GM12864 (cell line): ENCODE measurements around the gene CLEC1A.

Source experiments
- DNase-seq: peaks from one replicate; pipeline ENCODE4 v3.0.0-alpha.2; 2011; ENCODE audit warnings: low read depth
- H3K4me3 ChIP-seq: 2 replicates; pipeline ENCODE4 v1.5.1; 2011; ENCODE audit warnings: mild to moderate bottlenecking, low read depth, low read length, control low read depth
- CTCF ChIP-seq: IDR thresholded peaks from 2 replicates; pipeline ENCODE4 v1.5.1; 2011; ENCODE audit warnings: low read depth, mild to moderate bottlenecking, moderate library complexity, low read length, control low read depth, inconsistent platforms; ENCODE audit errors: missing control alignments

CLEC1A gene

GRCh38 chr12:10067264-10067663 is 31.5 kb downstream of the CLEC1A start:
- no peak overlapping the region for H3K4me3 ChIP-seq
- TF ChIP-seq CTCF = no peak
- DNase-seq = no peak

GRCh38 chr12:10065241-10065640 is 33.5 kb downstream of the CLEC1A start:
- no peak for TF ChIP-seq CTCF
- H3K4me3 ChIP-seq = no peak overlapping the region

GRCh38 chr12:10058387-10058786 is 40.4 kb downstream of the CLEC1A start:
- H3K4me3 ChIP-seq = no peak overlapping the region
- DNase-seq = no peak
- no peak for TF ChIP-seq CTCF

More at GRCh38 chr12:10065241-10065640, 33.5 kb downstream of the CLEC1A start:
- no peak for DNase-seq

GRCh38 chr12:10052193-10052913 is 46.4 kb downstream of the CLEC1A start:
- TF ChIP-seq CTCF = no peak
- DNase-seq = no peak

GRCh38 chr12:10048526-10048925 is 50.3 kb downstream of the CLEC1A start:
- TF ChIP-seq CTCF = no peak
- no peak for DNase-seq
- H3K4me3 ChIP-seq = no peak overlapping the region

More at GRCh38 chr12:10052193-10052913, 46.4 kb downstream of the CLEC1A start:
- no peak overlapping the region for H3K4me3 ChIP-seq

- H3K4me3 ChIP-seq = no peak overlapping the region
- no peak for TF ChIP-seq CTCF
- DNase-seq = no peak
Observed at GRCh38 chr12:10042167-10042566, 56.6 kb downstream of the CLEC1A start.
